ENCODE measurements around the gene WHRN. TPM values are rescaled to one million over a fixed set of nuclear protein-coding genes. Genes with fewer than 3 reads are reported as not detected.

The WHRN gene
- total and polyA plus RNA-seq, 2 of the 13 experiments (the other 11 are each of a cell fraction or from before 2014, with no cell fraction given), result 2.3 to 5.3 TPM

DNA sequence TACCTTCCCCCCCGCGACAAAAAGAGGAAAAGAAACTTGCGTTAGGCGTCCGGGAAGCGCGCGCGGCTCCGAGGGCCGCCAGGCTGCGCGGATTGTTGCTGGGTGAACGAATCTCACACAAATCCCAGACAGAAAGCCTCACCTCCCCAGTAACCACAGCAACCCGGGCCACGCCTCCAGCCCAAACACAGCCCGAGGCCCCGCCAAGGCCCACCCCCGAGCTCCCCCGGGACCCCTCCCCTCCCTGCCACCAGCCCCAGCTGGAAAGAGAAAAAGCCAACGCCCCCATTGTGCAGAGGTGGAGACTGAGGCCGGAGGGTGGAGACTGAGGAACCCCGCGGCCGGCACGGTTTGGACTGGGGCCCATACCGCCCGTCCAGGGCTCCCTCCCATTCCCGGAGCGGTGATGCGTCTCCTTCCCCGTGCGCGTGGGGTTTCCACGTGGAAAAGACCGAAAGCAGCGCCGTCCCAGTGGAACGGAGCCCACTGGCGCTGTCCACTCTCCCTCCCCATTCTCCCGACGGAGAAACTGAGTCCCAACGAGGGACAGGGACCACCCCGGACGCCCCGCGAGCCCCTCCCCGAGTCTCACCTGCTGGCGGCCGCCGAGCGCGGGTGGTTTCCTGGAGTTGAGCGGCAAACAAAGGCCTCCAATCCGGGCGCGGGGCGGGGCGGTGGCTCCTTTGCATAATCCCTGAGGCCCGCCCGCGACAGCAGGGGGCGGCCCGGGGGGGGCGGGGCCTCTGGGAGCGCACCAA, 107.2 kb downstream of the WHRN start (continued):
- TF ChIP-seq, protein P1, sequence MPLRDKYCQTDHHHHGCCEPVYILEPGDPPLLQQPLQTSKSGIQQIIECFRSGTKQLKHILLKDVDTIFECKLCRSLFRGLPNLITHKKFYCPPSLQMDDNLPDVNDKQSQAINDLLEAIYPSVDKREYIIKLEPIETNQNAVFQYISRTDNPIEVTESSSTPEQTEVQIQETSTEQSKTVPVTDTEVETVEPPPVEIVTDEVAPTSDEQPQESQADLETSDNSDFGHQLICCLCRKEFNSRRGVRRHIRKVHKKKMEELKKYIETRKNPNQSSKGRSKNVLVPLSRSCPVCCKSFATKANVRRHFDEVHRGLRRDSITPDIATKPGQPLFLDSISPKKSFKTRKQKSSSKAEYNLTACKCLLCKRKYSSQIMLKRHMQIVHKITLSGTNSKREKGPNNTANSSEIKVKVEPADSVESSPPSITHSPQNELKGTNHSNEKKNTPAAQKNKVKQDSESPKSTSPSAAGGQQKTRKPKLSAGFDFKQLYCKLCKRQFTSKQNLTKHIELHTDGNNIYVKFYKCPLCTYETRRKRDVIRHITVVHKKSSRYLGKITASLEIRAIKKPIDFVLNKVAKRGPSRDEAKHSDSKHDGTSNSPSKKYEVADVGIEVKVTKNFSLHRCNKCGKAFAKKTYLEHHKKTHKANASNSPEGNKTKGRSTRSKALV (CRISPR knock-in tag; IDR thresholded peaks at IDR 0.05), result 0 out of 2 replicates have a peak, but pooled peaks have one; percentile 6
- TF ChIP-seq ESRRA (CRISPR knock-in tag; IDR thresholded peaks at IDR 0.05; ENCODE audit: low read depth) (0 out of 2 replicates have a peak, but pooled peaks have one; percentile 37), ZNF510 (CRISPR knock-in tag; IDR thresholded peaks at IDR 0.05; ENCODE audit: low read depth) (no peak), RXRA (CRISPR knock-in tag; IDR thresholded peaks at IDR 0.05) (peak; percentile 15; the same call in 1 of the 2 replicates), ZNF430 (CRISPR knock-in tag; IDR thresholded peaks at IDR 0.05) (0 out of 2 replicates have a peak, but pooled peaks have one; percentile 36), ZNF230 (CRISPR knock-in tag; IDR thresholded peaks at IDR 0.05) (no peak), SNAI1 (CRISPR knock-in tag; IDR thresholded peaks at IDR 0.05; ENCODE audit: borderline replicate concordance) (0 out of 2 replicates have a peak, but pooled peaks have one; percentile 30), FOXK1 (CRISPR knock-in tag; IDR thresholded peaks at IDR 0.05; ENCODE audit: borderline replicate concordance, low read depth) (0 out of 2 replicates have a peak, but pooled peaks have one; percentile 22), ZNF253 (CRISPR knock-in tag; IDR thresholded peaks at IDR 0.05; ENCODE audit: borderline replicate concordance) (no peak), RFXAP (CRISPR knock-in tag; IDR thresholded peaks at IDR 0.05; ENCODE audit: borderline replicate concordance) (no peak), AKAP8 (CRISPR knock-in tag; IDR thresholded peaks at IDR 0.05) (no peak), KAT8 (CRISPR knock-in tag; IDR thresholded peaks at IDR 0.05) (peak; percentile 50; the same call in 1 of the 2 replicates), RBFOX2 (IDR thresholded peaks at IDR 0.05; ENCODE audit: low read depth, low read length) (peak; percentile 66), ZNF564 (CRISPR knock-in tag; IDR thresholded peaks at IDR 0.05) (peak; percentile 55; the same call in 1 of the 2 replicates), NFYB (CRISPR knock-in tag; IDR thresholded peaks at IDR 0.05) (peak; percentile 78)
- TF ChIP-seq, protein P2, sequence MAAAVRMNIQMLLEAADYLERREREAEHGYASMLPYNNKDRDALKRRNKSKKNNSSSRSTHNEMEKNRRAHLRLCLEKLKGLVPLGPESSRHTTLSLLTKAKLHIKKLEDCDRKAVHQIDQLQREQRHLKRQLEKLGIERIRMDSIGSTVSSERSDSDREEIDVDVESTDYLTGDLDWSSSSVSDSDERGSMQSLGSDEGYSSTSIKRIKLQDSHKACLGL (CRISPR knock-in tag; IDR thresholded peaks at IDR 0.05), result peak; percentile 72; the same call in 1 of the 2 replicates
- TF ChIP-seq, protein P3, sequence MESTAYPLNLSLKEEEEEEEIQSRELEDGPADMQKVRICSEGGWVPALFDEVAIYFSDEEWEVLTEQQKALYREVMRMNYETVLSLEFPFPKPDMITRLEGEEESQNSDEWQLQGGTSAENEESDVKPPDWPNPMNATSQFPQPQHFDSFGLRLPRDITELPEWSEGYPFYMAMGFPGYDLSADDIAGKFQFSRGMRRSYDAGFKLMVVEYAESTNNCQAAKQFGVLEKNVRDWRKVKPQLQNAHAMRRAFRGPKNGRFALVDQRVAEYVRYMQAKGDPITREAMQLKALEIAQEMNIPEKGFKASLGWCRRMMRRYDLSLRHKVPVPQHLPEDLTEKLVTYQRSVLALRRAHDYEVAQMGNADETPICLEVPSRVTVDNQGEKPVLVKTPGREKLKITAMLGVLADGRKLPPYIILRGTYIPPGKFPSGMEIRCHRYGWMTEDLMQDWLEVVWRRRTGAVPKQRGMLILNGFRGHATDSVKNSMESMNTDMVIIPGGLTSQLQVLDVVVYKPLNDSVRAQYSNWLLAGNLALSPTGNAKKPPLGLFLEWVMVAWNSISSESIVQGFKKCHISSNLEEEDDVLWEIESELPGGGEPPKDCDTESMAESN (CRISPR knock-in tag; conservative IDR thresholded peaks at IDR 0.05), result peak; percentile 68; the same call in 1 of the 2 replicates
- TF ChIP-seq, protein P4, sequence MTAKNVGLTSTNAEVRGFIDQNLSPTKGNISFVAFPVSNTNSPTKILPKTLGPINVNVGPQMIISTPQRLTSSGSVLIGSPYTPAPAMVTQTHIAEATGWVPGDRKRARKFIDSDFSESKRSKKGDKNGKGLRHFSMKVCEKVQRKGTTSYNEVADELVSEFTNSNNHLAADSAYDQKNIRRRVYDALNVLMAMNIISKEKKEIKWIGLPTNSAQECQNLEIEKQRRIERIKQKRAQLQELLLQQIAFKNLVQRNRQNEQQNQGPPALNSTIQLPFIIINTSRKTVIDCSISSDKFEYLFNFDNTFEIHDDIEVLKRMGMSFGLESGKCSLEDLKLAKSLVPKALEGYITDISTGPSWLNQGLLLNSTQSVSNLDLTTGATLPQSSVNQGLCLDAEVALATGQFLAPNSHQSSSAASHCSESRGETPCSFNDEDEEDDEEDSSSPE (CRISPR knock-in tag; IDR thresholded peaks at IDR 0.05), result peak; percentile 73
- TF ChIP-seq, protein P5, sequence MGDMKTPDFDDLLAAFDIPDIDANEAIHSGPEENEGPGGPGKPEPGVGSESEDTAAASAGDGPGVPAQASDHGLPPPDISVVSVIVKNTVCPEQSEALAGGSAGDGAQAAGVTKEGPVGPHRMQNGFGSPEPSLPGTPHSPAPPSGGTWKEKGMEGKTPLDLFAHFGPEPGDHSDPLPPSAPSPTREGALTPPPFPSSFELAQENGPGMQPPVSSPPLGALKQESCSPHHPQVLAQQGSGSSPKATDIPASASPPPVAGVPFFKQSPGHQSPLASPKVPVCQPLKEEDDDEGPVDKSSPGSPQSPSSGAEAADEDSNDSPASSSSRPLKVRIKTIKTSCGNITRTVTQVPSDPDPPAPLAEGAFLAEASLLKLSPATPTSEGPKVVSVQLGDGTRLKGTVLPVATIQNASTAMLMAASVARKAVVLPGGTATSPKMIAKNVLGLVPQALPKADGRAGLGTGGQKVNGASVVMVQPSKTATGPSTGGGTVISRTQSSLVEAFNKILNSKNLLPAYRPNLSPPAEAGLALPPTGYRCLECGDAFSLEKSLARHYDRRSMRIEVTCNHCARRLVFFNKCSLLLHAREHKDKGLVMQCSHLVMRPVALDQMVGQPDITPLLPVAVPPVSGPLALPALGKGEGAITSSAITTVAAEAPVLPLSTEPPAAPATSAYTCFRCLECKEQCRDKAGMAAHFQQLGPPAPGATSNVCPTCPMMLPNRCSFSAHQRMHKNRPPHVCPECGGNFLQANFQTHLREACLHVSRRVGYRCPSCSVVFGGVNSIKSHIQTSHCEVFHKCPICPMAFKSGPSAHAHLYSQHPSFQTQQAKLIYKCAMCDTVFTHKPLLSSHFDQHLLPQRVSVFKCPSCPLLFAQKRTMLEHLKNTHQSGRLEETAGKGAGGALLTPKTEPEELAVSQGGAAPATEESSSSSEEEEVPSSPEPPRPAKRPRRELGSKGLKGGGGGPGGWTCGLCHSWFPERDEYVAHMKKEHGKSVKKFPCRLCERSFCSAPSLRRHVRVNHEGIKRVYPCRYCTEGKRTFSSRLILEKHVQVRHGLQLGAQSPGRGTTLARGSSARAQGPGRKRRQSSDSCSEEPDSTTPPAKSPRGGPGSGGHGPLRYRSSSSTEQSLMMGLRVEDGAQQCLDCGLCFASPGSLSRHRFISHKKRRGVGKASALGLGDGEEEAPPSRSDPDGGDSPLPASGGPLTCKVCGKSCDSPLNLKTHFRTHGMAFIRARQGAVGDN (CRISPR knock-in tag; IDR thresholded peaks at IDR 0.05), result peak; percentile 74

Measured in HepG2 (cell line).